Right lobe of liver (tissue), 6 donors: ENCODE data around the gene VAV2. TPM values are rescaled to one million over a fixed set of nuclear protein-coding genes. Genes with fewer than 3 reads are reported as not detected.
A peak's percentile ranks its signal among the peaks of the same experiment; 100 is the strongest.

ENCODE experiments used
- ATAC-seq, 4 donors: fragments of 200-7000 bp; cut with Tn5 transposase; one replicate each; pipeline ENCODE4 v1.9.1; 2020; ENCODE audit warnings: mild to moderate bottlenecking in 4 of 4, moderate library complexity in 4 of 4
- DNase-seq, 3 donors: peaks; one replicate each; pipeline ENCODE4 v3.0.0-alpha.2; 2020
- H3K27ac ChIP-seq, 3 donors: fragments of 200-600 bp; one replicate each; pipeline ENCODE4 v1.8.0; 2022
- H3K27me3 ChIP-seq, 2 donors: fragments of 200-600 bp; one replicate each; pipeline ENCODE4 v1.8.0; 2022
- H3K36me3 ChIP-seq, 4 donors: fragments of 200-600 bp; sonication (generic) in 1 of 4; one replicate each; pipeline versions ENCODE4 v1.5.1 to v1.8.0; 2017 to 2022; ENCODE audit warnings: control low read depth in 1 of 4
- H3K4me1 ChIP-seq, 4 donors: fragments of 200-600 bp; sonication (generic) in 1 of 4; one replicate each; pipeline versions ENCODE4 v1.5.1 to v1.8.0; 2017 to 2022; ENCODE audit warnings: control low read depth in 1 of 4
- H3K4me3 ChIP-seq, 3 donors: fragments of 200-600 bp; one replicate each; pipeline ENCODE4 v1.8.0; 2022
- H3K9me3 ChIP-seq, 4 donors: fragments of 200-600 bp; sonication (generic) in 1 of 4; one replicate each; pipeline versions ENCODE4 v1.5.1 to v1.8.0; 2017 to 2022; ENCODE audit warnings: control low read depth in 1 of 4
- CTCF ChIP-seq, 4 donors: fragments of 200-600 bp in 3 of 4; fragments of 450-650 bp in 1 of 4; IDR thresholded peaks; one replicate each; pipeline versions ENCODE4 v1.5.1 to v1.8.0; 2016 to 2022; ENCODE audit warnings: antibody characterized with exemption in 4 of 4, mild to moderate bottlenecking in 2 of 4
- POLR2A ChIP-seq: fragments of 450-650 bp; IDR thresholded peaks from one replicate; pipeline ENCODE4 v1.6.1; 2017; ENCODE audit warnings: antibody characterized with exemption, mild to moderate bottlenecking
- WGBS: methylation state at CpG from one replicate; pipeline ENCODE4 v1.1.6; 2018; ENCODE audit warnings: low coverage, low lambda C conversion rate; ENCODE audit not compliant: insufficient coverage; ENCODE audit errors: missing lambda C conversion rate; 5-methylcytosine and 5-hydroxymethylcytosine counted together
- intact Hi-C, 2 donors: fragments of 100-400 bp; cut with DNase I; formaldehyde crosslinking; loops; one replicate each; pipeline versions ENCODE4 v1.11.2 to v1.14.1; 2022
- total RNA-seq, 6 experiments: library from RNA; depleted of rRNA in 2 of 6; stranded (reverse); fragments of >200 nt in 2 of 6; fragmentation: NEBNext Ultra II Directional in 3 of 6; extraction: Animal tissue kit (Norgen Biotek cat#: 25700) in 3 of 6; gene quantifications; one replicate each; pipeline versions ENCODE4 v1.1.0 to v1.2.4, GENCODE V29; 2016 to 2023
- donor health status: DM: no; HTN: yes; CAD: no.
- donor health status: DM: no; HTN: no; CAD: no.
- donor health status: DM: no; HTN: no; CAD: no.
- donor health status: DM: no; HTN: yes; CAD: no.
- donor health status: DM: no; HTN: yes; CAD: no.

Gene VAV2
- total RNA-seq, 6 experiments from 2014 or later, result 30.1 to 44.3 (median 34.9) TPM

GRCh38 chr9:133880851-133881661 lies 111.1 kb downstream of the VAV2 start:
- no peaks in the 10 kb centered on the region for H3K27me3 ChIP-seq
- H3K36me3 ChIP-seq, result no peaks in the 10 kb centered on the region
- H3K27ac ChIP-seq, result peak overlapping the region; percentile 73 to 93 (median 91)
- no peak for ATAC-seq
- no peak for DNase-seq
- TF ChIP-seq POLR2A, result no peak
- TF ChIP-seq CTCF (IDR thresholded peaks at IDR 0.05), result no peak
- peaks cover 0 to 92% (median 50%) of the 10 kb centered on the region in 4 donors for H3K4me1 ChIP-seq
- intact Hi-C loops, result loop anchor here in 1 of 2 donors (10.0 kb wide), 1 partner anchor 94 kb away; no protein-coding TSS in a partner anchor
- no peaks in the 10 kb centered on the region for H3K9me3 ChIP-seq
- 34% methylated on average over 6 of the region's 23 CpGs for WGBS
- H3K4me3 ChIP-seq, result no peak overlapping the region

- peak overlapping the region in 2 of 3 donors; percentile 9 to 93 for H3K27ac ChIP-seq
- no peaks in the 10 kb centered on the region for H3K9me3 ChIP-seq
- no peak overlapping the region for H3K4me3 ChIP-seq
- no peaks in the 10 kb centered on the region for H3K27me3 ChIP-seq
- no peak for ATAC-seq
- H3K4me1 ChIP-seq, result peaks cover 0 to 83% (median 46%) of the 10 kb centered on the region in 4 donors
- WGBS, result 15% methylated on average over 6 of the region's 7 CpGs
- intact Hi-C loops, result loop anchor here in 1 of 2 donors (10.0 kb wide), 1 partner anchor 95 kb away; no protein-coding TSS in a partner anchor
- no peaks in the 10 kb centered on the region for H3K36me3 ChIP-seq
- TF ChIP-seq CTCF (IDR thresholded peaks at IDR 0.05) (no peak), POLR2A (no peak)
- DNase-seq, result no peak
Observed at GRCh38 chr9:133880136-133880535, 112.0 kb downstream of the VAV2 start.

DNA sequence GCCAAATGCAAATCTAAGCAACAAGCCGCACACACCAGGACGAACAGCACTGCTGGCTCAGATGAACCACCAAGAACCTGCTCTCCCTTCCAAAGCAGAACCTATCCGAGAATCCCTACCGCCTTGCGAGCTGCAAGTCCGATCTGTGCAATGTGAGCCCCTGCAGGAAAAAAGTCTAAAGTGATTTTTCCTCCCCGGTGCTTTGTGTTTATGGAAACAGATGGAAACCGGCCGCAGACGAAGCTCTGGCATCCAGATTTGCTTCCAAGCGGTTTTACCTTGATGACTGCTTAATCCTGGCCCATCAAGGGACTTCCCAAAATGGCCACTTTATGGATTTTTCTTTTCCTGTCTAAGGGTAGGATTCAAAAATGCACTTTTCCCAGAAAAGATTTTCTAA lies 112.5 kb downstream of the VAV2 start:
- H3K4me3 ChIP-seq, result no peak overlapping the region
- no peak for TF ChIP-seq POLR2A
- TF ChIP-seq CTCF (IDR thresholded peaks at IDR 0.05), result no peak
- H3K9me3 ChIP-seq, result no peaks in the 10 kb centered on the region
- ATAC-seq, result no peak
- no peaks in the 10 kb centered on the region for H3K36me3 ChIP-seq
- intact Hi-C loops, result loop anchor here in 1 of 2 donors (10.0 kb wide), 1 partner anchor 95 kb away; no protein-coding TSS in a partner anchor
- no peaks in the 10 kb centered on the region for H3K27me3 ChIP-seq
- WGBS, result 31% methylated on average over 3 of the region's 11 CpGs
- H3K27ac ChIP-seq, result peak overlapping the region in 2 of 3 donors; percentile 10 to 93
- DNase-seq, result no peak
- H3K4me1 ChIP-seq, result peaks cover 0 to 78% (median 43%) of the 10 kb centered on the region in 4 donors

- peaks cover 0 to 66% (median 36%) of the 10 kb centered on the region in 4 donors for H3K4me1 ChIP-seq
- TF ChIP-seq CTCF (IDR thresholded peaks at IDR 0.05) (no peak), POLR2A (no peak)
- intact Hi-C loops, result no loop called here
- DNase-seq (no peak), ATAC-seq (no peak)
- no peak overlapping the region for H3K4me3 ChIP-seq
- WGBS, result 0% methylated on average over 1 of the region's 13 CpGs
- H3K9me3 ChIP-seq, result no peaks in the 10 kb centered on the region
- no peaks in the 10 kb centered on the region for H3K27me3 ChIP-seq
- peak overlapping the region in 1 of 3 donors; percentile 93 for H3K27ac ChIP-seq
- no peaks in the 10 kb centered on the region for H3K36me3 ChIP-seq
Observed at GRCh38 chr9:133878402-133878801, 113.7 kb downstream of the VAV2 start.
